Measurements from ENCODE around the gene APEX2.
"Not testable (repeated sequence)": the region's sequence is repeated elsewhere in the genome, so short reads cannot be mapped to it uniquely, and the experiment has no call there.

APEX2 gene

GRCh38 chrX:55026143-55026542 lies 26.0 kb downstream of the APEX2 start:
- DNase-seq: no peak

- no peak for DNase-seq
Measured at GRCh38 chrX:55026840-55027239, 26.7 kb downstream of the APEX2 start.

- no peak for DNase-seq
Measured at GRCh38 chrX:55028040-55028439, 27.9 kb downstream of the APEX2 start.

- DNase-seq: no peak
Measured at GRCh38 chrX:55028611-55029010, 28.4 kb downstream of the APEX2 start.

GRCh38 chrX:55029291-55029690 lies 29.1 kb downstream of the APEX2 start:
- DNase-seq: no peak

GRCh38 chrX:55030271-55031205 lies 30.4 kb downstream of the APEX2 start, which contains the start of gene ALAS2:
Gene ALAS2 (minus strand): TSS chrX:55030977. CDS start chrX:55026000, 4,977 bp downstream.
- no peak for DNase-seq

- DNase-seq: no peak
Measured at GRCh38 chrX:55033429-55033828, 33.3 kb downstream of the APEX2 start.

GRCh38 chrX:55039471-55039870 lies 39.3 kb downstream of the APEX2 start:
- DNase-seq: no peak

GRCh38 chrX:55041514-55041913 lies 41.4 kb downstream of the APEX2 start:
- DNase-seq: no peak

- not testable (repeated sequence) for DNase-seq
Measured at GRCh38 chrX:55050599-55050998, 50.4 kb downstream of the APEX2 start.

GRCh38 chrX:55056820-55057674 lies 56.9 kb downstream of the APEX2 start:
- DNase-seq: no peak

GRCh38 chrX:55057675-55058249 lies 57.6 kb downstream of the APEX2 start:
- DNase-seq: no peak

All from SIG-M5 (cell line).